HCT116 (cell line): ENCODE measurements around the gene PCCA. TPM values are rescaled to one million over a fixed set of nuclear protein-coding genes. Genes with fewer than 3 reads are reported as not detected.

Source experiments
- ATAC-seq: fragments of 200-7000 bp; cut with Tn5 transposase; 2 replicates; pipeline ENCODE4 v1.9.1; 2020; ENCODE audit warnings: mild to moderate bottlenecking, moderate library complexity
- BruUV-seq: library from RNA; stranded (reverse); fragments of 400-500 nt; replicated peaks from 2 replicates; lab custom pipeline; 2021; lab: Mats Ljungman, UMichigan
- CTCF ChIA-PET: fragments of 300-600 bp; sonication (Branson Sonifier 250); formaldehyde crosslinking; loops from one replicate; lab custom pipeline; 2021; ENCODE audit warnings: antibody characterized with exemption; lab: Charles Lee
- POLR2A ChIA-PET: fragments of 300-600, 350-600 bp; sonication (Branson Sonifier 250); formaldehyde crosslinking; loops from one replicate; lab custom pipeline; 2021; ENCODE audit warnings: antibody characterized with exemption; lab: Charles Lee
- RAD21 ChIA-PET, 2 experiments: fragments of 300-600 bp; sonication (Branson Sonifier 250); formaldehyde crosslinking; loops; one replicate each; lab custom pipeline; 2023; ENCODE audit warnings: low total read pairs in 2 of 2; ENCODE audit not compliant: uncharacterized antibody in 2 of 2, unreplicated experiment in 2 of 2, low non-redundant PET in 1 of 2; lab: Charles Lee
- DNase-seq: peaks from one replicate; pipeline ENCODE4 v3.0.0-alpha.2; 2010; ENCODE audit warnings: low read depth, low spot score
- H2AFZ ChIP-seq: fragments of 200-600 bp; shearing (Covaris generic), sonication (generic); 2 replicates; pipeline ENCODE4 v1.6.1; 2017; ENCODE audit warnings: low read depth, mixed run types, mixed read lengths, antibody characterized with exemption, low read length; ENCODE audit not compliant: poor library complexity, severe bottlenecking
- H3K27ac ChIP-seq: 2 replicates; pipeline ENCODE4 v1.5.1; 2012; ENCODE audit warnings: low read depth, low read length
- H3K27me3 ChIP-seq: fragments of 200-600 bp; sonication (generic); 2 replicates; pipeline ENCODE4 v1.6.1; 2016; ENCODE audit warnings: mixed run types, low read length, mixed read lengths; ENCODE audit not compliant: insufficient read depth
- H3K36me3 ChIP-seq, 2 experiments: fragments of 200-500 bp in 1 of 2; fragments of 200-600 bp in 1 of 2; sonication (Bioruptor generic) in 1 of 2; sonication (generic) in 1 of 2; 2 replicates each; pipeline versions ENCODE4 v1.5.1 to v1.6.1; 2014 to 2016; ENCODE audit warnings: low read length in 2 of 2, inconsistent platforms in 1 of 2, mixed read lengths in 1 of 2, mixed run types in 1 of 2; ENCODE audit not compliant: insufficient read depth in 2 of 2, control insufficient read depth in 1 of 2
- H3K4me1 ChIP-seq, 2 experiments: fragments of 200-600 bp in 1 of 2; sonication (generic) in 1 of 2; 2 replicates each; pipeline versions ENCODE4 v1.5.1 to v1.6.1; 2012 to 2017; ENCODE audit warnings: low read length in 2 of 2, inconsistent platforms in 1 of 2, mild to moderate bottlenecking in 1 of 2, mixed read lengths in 1 of 2, mixed run types in 1 of 2, moderate library complexity in 1 of 2; ENCODE audit not compliant: insufficient read depth in 2 of 2, control insufficient read depth in 1 of 2
- H3K4me2 ChIP-seq: fragments of 200-600 bp; sonication (generic); 2 replicates; pipeline ENCODE4 v1.6.1; 2017; ENCODE audit warnings: mixed run types, low read length, mixed read lengths
- H3K4me3 ChIP-seq, 2 experiments: fragments of 200-600 bp in 1 of 2; sonication (generic) in 1 of 2; replicated peaks in 1 of 2; 2 replicates each; pipeline ENCODE4 v1.5.1; 2011 to 2016; ENCODE audit warnings: low read length in 2 of 2, control low read depth in 1 of 2, low read depth in 1 of 2, mild to moderate bottlenecking in 1 of 2, mixed read lengths in 1 of 2, mixed run types in 1 of 2
- H3K79me2 ChIP-seq: fragments of 200-600 bp; sonication (generic); 2 replicates; pipeline ENCODE4 v1.6.1; 2017; ENCODE audit warnings: mild to moderate bottlenecking, mixed run types, low read length, moderate library complexity, mixed read lengths; ENCODE audit not compliant: insufficient read depth
- H3K9ac ChIP-seq: fragments of 200-600 bp; sonication (generic); 2 replicates; pipeline ENCODE4 v1.6.1; 2016; ENCODE audit warnings: low read length, mixed read lengths
- H3K9me2 ChIP-seq: fragments of 200-600 bp; sonication (generic), shearing (Covaris generic); 2 replicates; pipeline ENCODE4 v1.6.1; 2017; ENCODE audit warnings: mixed run types, mild to moderate bottlenecking, moderate library complexity; ENCODE audit not compliant: insufficient read depth
- H3K9me3 ChIP-seq, 2 experiments: fragments of 200-500 bp in 1 of 2; fragments of 200-600 bp in 1 of 2; sonication (Bioruptor generic) in 1 of 2; sonication (generic) in 1 of 2; 2 replicates each; pipeline ENCODE4 v1.6.1; 2014 to 2017; ENCODE audit warnings: low read length in 2 of 2, mixed read lengths in 2 of 2, inconsistent platforms in 1 of 2, low read depth in 1 of 2, mild to moderate bottlenecking in 1 of 2, mixed run types in 1 of 2, moderate library complexity in 1 of 2; ENCODE audit not compliant: control insufficient read depth in 1 of 2, insufficient read depth in 1 of 2
- H4K20me1 ChIP-seq: fragments of 200-600 bp; sonication (generic), shearing (Covaris generic); 2 replicates; pipeline ENCODE4 v1.6.1; 2017; ENCODE audit warnings: mixed run types, mild to moderate bottlenecking, moderate library complexity; ENCODE audit not compliant: insufficient read depth
- CBX3 ChIP-seq: IDR thresholded peaks from 2 replicates; pipeline ENCODE4 v1.6.1; 2012; ENCODE audit warnings: low read depth
- CEBPB ChIP-seq: IDR thresholded peaks from 2 replicates; pipeline ENCODE4 v1.6.1; 2012; ENCODE audit warnings: low read depth
- ELF1 ChIP-seq: IDR thresholded peaks from 2 replicates; pipeline ENCODE4 v1.6.1; 2012; ENCODE audit warnings: low read depth, borderline replicate concordance
- EZH2 ChIP-seq: fragments of 200-600 bp; sonication (generic); IDR thresholded peaks from 2 replicates; pipeline ENCODE4 v1.6.1; 2017; ENCODE audit warnings: antibody characterized with exemption, mixed run types
- EZH2phosphoT487 ChIP-seq: fragments of 200-600 bp; IDR thresholded peaks from 2 replicates; pipeline ENCODE4 v1.6.1; 2018; ENCODE audit warnings: antibody characterized with exemption, borderline replicate concordance
- FOSL1 ChIP-seq: IDR thresholded peaks from 2 replicates; pipeline ENCODE4 v1.6.1; 2012; ENCODE audit warnings: low read depth
- JUND ChIP-seq: IDR thresholded peaks from 2 replicates; pipeline ENCODE4 v1.6.1; 2012
- POLR2AphosphoS5 ChIP-seq: IDR thresholded peaks from 2 replicates; pipeline ENCODE4 v1.6.1; 2011; ENCODE audit warnings: mild to moderate bottlenecking, low read depth, low read length, moderate library complexity
- SIN3A ChIP-seq: IDR thresholded peaks from 2 replicates; pipeline ENCODE4 v1.6.1; 2012; ENCODE audit warnings: low read depth
- SP1 ChIP-seq: IDR thresholded peaks from 2 replicates; pipeline ENCODE4 v1.6.1; 2012; ENCODE audit warnings: low read depth
- SRF ChIP-seq: IDR thresholded peaks from 2 replicates; pipeline ENCODE4 v1.6.1; 2012; ENCODE audit warnings: low read depth
- TCF7L2 ChIP-seq: IDR thresholded peaks from 2 replicates; pipeline ENCODE4 v1.7.0; 2011; ENCODE audit warnings: borderline replicate concordance, inconsistent platforms; ENCODE audit not compliant: insufficient read depth, insufficient read length; ENCODE audit errors: extremely low read depth
- YY1 ChIP-seq: IDR thresholded peaks from 2 replicates; pipeline ENCODE4 v1.6.1; 2011; ENCODE audit warnings: low read length, low read depth, moderate library complexity, mild to moderate bottlenecking; ENCODE audit not compliant: insufficient replicate concordance; ENCODE audit errors: extremely low read depth
- ZFX ChIP-seq: fragments of 450-650 bp; IDR thresholded peaks from 2 replicates; pipeline ENCODE4 v1.6.1; 2017
- ZNF274 ChIP-seq: fragments of 200-500 bp; sonication (Bioruptor generic); IDR thresholded peaks from 2 replicates; pipeline ENCODE4 v1.6.1; 2014; ENCODE audit warnings: mild to moderate bottlenecking, low read depth, low read length, inconsistent platforms
- intact Hi-C: fragments of 100-400 bp; cut with micrococcal nuclease; formaldehyde crosslinking; loops from 2 replicates; pipeline ENCODE4 v1.10.0; 2022
- total RNA-seq: library from RNA; stranded (reverse); gene quantifications from one replicate; pipeline ENCODE4 v1.2.1, GENCODE V29; 2021; ENCODE audit not compliant: unreplicated experiment
- TF ChIP-seq, protein P1 (sequence below), 3 experiments: fragments of 200-600 bp in 1 of 3; sonication (generic) in 1 of 3; IDR thresholded peaks in 2 of 3; conservative IDR thresholded peaks in 1 of 3; 2 replicates each; pipeline ENCODE4 v1.5.1; 2012 to 2017; ENCODE audit warnings: low read depth in 2 of 3, low read length in 2 of 3, antibody characterized with exemption in 1 of 3, borderline replicate concordance in 1 of 3, control low read depth in 1 of 3, mild to moderate bottlenecking in 1 of 3, mixed read lengths in 1 of 3, mixed run types in 1 of 3, moderate library complexity in 1 of 3; ENCODE audit not compliant: insufficient read depth in 1 of 3
- TF ChIP-seq, protein P2 (sequence below): IDR thresholded peaks from 2 replicates; pipeline ENCODE4 v1.6.1; 2012; ENCODE audit warnings: low read depth
- TF ChIP-seq, protein P3 (sequence below): IDR thresholded peaks from 2 replicates; pipeline ENCODE4 v1.6.1; 2011; ENCODE audit warnings: mild to moderate bottlenecking, low read length, moderate library complexity; ENCODE audit not compliant: insufficient replicate concordance; ENCODE audit errors: extremely low read depth
- TF ChIP-seq, protein P4 (sequence below): IDR thresholded peaks from 2 replicates; pipeline ENCODE4 v1.6.1; 2012

Gene PCCA
- total RNA-seq, 1 experiment from 2014 or later, result 23.0 TPM

DNA sequence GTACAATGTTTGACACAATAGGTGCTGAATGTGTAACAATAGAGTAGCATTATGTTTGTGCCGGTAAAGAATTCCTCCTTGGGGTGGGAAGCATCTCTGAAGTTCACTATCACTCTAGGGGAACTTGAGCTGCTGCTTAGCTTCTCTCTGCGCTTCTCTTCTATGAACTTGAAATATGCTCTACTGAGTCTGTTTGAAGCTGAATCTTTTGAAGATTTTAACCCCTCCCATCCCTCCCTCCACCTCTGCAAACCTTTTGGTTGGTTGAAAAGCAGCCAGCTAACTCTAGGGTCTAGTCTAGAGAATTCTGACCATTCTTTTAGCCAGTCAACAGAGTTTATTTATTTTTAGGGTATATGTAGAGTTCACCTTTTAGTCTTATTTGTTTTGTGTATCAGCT lies 2.5 kb downstream of the PCCA start:
- no peak for ATAC-seq
- intact Hi-C loops, result no loop called here
- peaks cover 20 to 22% of the 10 kb centered on the region in 2 experiments for H3K4me1 ChIP-seq
- no peak overlapping the region for H3K27ac ChIP-seq
- no peaks in the 10 kb centered on the region for H4K20me1 ChIP-seq
- peaks cover 52% of the 10 kb centered on the region for H3K79me2 ChIP-seq
- no peak overlapping the region for H3K4me3 ChIP-seq
- H3K9me2 ChIP-seq, result no peaks in the 10 kb centered on the region
- RAD21 ChIA-PET, result no interaction called here
- no peak overlapping the region for H3K9ac ChIP-seq
- no peak for TF ChIP-seq EZH2
- no peak for TF ChIP-seq CBX3
- no peak for TF ChIP-seq ZFX
- TF ChIP-seq, protein P1, sequence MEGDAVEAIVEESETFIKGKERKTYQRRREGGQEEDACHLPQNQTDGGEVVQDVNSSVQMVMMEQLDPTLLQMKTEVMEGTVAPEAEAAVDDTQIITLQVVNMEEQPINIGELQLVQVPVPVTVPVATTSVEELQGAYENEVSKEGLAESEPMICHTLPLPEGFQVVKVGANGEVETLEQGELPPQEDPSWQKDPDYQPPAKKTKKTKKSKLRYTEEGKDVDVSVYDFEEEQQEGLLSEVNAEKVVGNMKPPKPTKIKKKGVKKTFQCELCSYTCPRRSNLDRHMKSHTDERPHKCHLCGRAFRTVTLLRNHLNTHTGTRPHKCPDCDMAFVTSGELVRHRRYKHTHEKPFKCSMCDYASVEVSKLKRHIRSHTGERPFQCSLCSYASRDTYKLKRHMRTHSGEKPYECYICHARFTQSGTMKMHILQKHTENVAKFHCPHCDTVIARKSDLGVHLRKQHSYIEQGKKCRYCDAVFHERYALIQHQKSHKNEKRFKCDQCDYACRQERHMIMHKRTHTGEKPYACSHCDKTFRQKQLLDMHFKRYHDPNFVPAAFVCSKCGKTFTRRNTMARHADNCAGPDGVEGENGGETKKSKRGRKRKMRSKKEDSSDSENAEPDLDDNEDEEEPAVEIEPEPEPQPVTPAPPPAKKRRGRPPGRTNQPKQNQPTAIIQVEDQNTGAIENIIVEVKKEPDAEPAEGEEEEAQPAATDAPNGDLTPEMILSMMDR (IDR thresholded peaks at IDR 0.05 in 2 of 3, conservative IDR thresholded peaks at IDR 0.05 in 1 of 3; ENCODE audit: borderline replicate concordance in 1 of 3, insufficient read depth in 1 of 3, low read depth in 2 of 3, low read length in 2 of 3), result no peak
- no peak for TF ChIP-seq SRF
- TF ChIP-seq SIN3A, result no peak
- TF ChIP-seq YY1, result no peak
- no peak for TF ChIP-seq POLR2AphosphoS5
- TF ChIP-seq, protein P2, sequence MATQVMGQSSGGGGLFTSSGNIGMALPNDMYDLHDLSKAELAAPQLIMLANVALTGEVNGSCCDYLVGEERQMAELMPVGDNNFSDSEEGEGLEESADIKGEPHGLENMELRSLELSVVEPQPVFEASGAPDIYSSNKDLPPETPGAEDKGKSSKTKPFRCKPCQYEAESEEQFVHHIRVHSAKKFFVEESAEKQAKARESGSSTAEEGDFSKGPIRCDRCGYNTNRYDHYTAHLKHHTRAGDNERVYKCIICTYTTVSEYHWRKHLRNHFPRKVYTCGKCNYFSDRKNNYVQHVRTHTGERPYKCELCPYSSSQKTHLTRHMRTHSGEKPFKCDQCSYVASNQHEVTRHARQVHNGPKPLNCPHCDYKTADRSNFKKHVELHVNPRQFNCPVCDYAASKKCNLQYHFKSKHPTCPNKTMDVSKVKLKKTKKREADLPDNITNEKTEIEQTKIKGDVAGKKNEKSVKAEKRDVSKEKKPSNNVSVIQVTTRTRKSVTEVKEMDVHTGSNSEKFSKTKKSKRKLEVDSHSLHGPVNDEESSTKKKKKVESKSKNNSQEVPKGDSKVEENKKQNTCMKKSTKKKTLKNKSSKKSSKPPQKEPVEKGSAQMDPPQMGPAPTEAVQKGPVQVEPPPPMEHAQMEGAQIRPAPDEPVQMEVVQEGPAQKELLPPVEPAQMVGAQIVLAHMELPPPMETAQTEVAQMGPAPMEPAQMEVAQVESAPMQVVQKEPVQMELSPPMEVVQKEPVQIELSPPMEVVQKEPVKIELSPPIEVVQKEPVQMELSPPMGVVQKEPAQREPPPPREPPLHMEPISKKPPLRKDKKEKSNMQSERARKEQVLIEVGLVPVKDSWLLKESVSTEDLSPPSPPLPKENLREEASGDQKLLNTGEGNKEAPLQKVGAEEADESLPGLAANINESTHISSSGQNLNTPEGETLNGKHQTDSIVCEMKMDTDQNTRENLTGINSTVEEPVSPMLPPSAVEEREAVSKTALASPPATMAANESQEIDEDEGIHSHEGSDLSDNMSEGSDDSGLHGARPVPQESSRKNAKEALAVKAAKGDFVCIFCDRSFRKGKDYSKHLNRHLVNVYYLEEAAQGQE, result no peak
- TF ChIP-seq ELF1, result no peak
- no peak for TF ChIP-seq TCF7L2
- no peak for TF ChIP-seq FOSL1
- no peak for TF ChIP-seq EZH2phosphoT487
- no peak for TF ChIP-seq SP1
- TF ChIP-seq ZNF274, result no peak
- TF ChIP-seq, protein P3, sequence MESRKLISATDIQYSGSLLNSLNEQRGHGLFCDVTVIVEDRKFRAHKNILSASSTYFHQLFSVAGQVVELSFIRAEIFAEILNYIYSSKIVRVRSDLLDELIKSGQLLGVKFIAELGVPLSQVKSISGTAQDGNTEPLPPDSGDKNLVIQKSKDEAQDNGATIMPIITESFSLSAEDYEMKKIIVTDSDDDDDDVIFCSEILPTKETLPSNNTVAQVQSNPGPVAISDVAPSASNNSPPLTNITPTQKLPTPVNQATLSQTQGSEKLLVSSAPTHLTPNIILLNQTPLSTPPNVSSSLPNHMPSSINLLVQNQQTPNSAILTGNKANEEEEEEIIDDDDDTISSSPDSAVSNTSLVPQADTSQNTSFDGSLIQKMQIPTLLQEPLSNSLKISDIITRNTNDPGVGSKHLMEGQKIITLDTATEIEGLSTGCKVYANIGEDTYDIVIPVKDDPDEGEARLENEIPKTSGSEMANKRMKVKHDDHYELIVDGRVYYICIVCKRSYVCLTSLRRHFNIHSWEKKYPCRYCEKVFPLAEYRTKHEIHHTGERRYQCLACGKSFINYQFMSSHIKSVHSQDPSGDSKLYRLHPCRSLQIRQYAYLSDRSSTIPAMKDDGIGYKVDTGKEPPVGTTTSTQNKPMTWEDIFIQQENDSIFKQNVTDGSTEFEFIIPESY, result no peak
- TF ChIP-seq, protein P4, sequence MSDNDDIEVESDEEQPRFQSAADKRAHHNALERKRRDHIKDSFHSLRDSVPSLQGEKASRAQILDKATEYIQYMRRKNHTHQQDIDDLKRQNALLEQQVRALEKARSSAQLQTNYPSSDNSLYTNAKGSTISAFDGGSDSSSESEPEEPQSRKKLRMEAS, result no peak
- TF ChIP-seq CEBPB, result no peak
- no peak for TF ChIP-seq JUND
- BruUV-seq, result no TSS peak
- DNase-seq, result no peak
- H3K4me2 ChIP-seq, result 0 out of 2 replicates have a peak overlapping the region, but pooled peaks have one; percentile 93
- no peaks in the 10 kb centered on the region for H3K27me3 ChIP-seq
- POLR2A ChIA-PET, result no interaction called here
- H2AFZ ChIP-seq, result no peak overlapping the region
- no peaks in the 10 kb centered on the region for H3K9me3 ChIP-seq
- no peaks in the 10 kb centered on the region for H3K36me3 ChIP-seq
- CTCF ChIA-PET, result no interaction called here
